Adipocyte (in vitro differentiated cells): ENCODE data around the gene MAD2L1BP.

ENCODE experiments used
- DNase-seq: peaks from one replicate; pipeline ENCODE4 v3.0.0-alpha.2; 2015; ENCODE audit warnings: low read depth
- H3K27me3 ChIP-seq: replicated peaks from 2 replicates; pipeline ENCODE4 v1.7.0; 2013; ENCODE audit warnings: mild to moderate bottlenecking, low read length, moderate library complexity; ENCODE audit not compliant: control insufficient read depth, insufficient read depth
- H3K36me3 ChIP-seq: 2 replicates; pipeline ENCODE4 v1.7.0; 2013; ENCODE audit warnings: low read length, mild to moderate bottlenecking, moderate library complexity; ENCODE audit not compliant: control insufficient read depth, insufficient read depth, severe bottlenecking
- H3K4me1 ChIP-seq: 2 replicates; pipeline ENCODE4 v1.7.0; 2013; ENCODE audit warnings: mild to moderate bottlenecking, low read length, moderate library complexity; ENCODE audit not compliant: control insufficient read depth, insufficient read depth
- H3K4me3 ChIP-seq: 2 replicates; pipeline ENCODE4 v1.7.0; 2013; ENCODE audit warnings: mild to moderate bottlenecking, low read length, moderate library complexity
- H3K9ac ChIP-seq: 2 replicates; pipeline ENCODE4 v1.7.0; 2013; ENCODE audit warnings: mild to moderate bottlenecking, low read length, moderate library complexity
- H3K9me3 ChIP-seq: 2 replicates; pipeline ENCODE4 v1.7.0; 2013; ENCODE audit warnings: mild to moderate bottlenecking, low read length, moderate library complexity; ENCODE audit not compliant: control insufficient read depth

The MAD2L1BP gene

DNA sequence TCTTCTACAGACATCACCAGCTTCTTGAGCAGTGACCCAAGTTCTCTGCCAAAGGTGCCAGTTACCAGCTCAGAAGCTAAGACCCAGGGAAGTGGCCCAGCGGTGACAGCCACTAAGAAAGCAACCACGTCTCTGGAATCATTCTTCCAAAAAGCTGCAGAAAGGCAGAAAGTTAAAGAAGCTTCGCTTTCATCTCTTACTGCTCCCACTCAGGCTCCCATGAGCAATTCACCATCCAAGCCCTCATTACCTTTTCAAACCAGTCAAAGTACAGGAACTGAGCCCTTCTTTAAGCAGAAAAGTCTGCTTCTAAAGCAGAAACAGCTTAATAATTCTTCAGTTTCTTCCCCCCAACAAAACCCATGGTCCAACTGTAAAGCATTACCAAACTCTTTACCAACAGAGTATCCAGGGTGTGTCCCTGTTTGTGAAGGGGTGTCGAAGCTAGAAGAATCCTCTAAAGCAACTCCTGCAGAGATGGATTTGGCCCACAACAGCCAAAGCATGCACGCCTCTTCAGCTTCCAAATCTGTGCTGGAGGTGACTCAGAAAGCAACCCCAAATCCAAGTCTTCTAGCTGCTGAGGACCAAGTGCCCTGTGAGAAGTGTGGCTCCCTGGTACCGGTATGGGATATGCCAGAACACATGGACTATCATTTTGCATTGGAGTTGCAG lies 21.8 kb upstream of the MAD2L1BP start:
- no peak for DNase-seq
- H3K27me3 ChIP-seq: no peaks in the 10 kb centered on the region
- no peaks in the 10 kb centered on the region for H3K9me3 ChIP-seq
- no peaks in the 10 kb centered on the region for H3K4me1 ChIP-seq
- peaks cover 46% of the 10 kb centered on the region for H3K36me3 ChIP-seq
- H3K4me3 ChIP-seq: no peak overlapping the region
- H3K9ac ChIP-seq: no peak overlapping the region

- no peak for DNase-seq
- no peaks in the 10 kb centered on the region for H3K27me3 ChIP-seq
- H3K9ac ChIP-seq: no peak overlapping the region
- no peak overlapping the region for H3K4me3 ChIP-seq
- no peaks in the 10 kb centered on the region for H3K4me1 ChIP-seq
- H3K36me3 ChIP-seq: peaks cover 50% of the 10 kb centered on the region
- H3K9me3 ChIP-seq: no peaks in the 10 kb centered on the region
These were observed 21.3 kb upstream of the MAD2L1BP start for GRCh38 chr6:43614396-43614730.

GRCh38 chr6:43616725-43617472 lies 18.7 kb upstream of the MAD2L1BP start:
- peaks cover 58% of the 10 kb centered on the region for H3K36me3 ChIP-seq

DNA sequence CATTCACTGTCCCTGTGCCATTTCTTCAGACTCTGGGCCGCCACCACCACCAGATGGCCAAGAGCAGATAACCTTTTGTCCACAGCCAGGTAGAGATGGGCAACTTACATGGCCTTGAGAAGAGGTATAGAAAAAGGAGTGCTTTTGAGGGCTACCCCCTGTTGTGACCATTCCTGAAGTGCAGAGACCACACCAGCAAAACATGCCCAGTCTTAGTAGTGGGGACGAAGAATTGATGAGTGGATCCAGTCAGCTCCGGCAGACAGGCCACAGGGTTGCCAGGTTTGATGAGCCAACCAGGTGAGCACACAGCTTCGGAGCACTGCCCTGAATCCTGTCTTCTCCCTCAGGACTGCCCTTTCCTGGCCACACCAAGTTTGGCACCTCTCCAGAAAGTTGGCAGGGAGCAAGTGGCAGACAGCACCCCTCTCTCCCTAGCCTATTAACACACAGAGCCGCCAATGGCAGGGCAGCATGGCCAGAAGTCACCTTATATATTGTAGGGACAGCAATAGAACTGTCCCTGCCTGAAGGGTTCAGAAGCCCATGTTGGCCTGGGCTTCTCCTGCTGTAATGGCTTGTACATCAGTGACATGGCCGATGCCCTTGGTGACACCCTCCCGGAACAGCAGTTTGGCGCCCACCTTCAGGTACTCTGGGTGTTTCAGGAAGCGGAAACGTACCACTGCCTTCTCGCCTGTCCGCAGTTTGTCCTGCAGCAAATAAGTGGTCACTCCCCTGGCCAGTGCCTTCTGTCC lies 14.4 kb upstream of the MAD2L1BP start:
- Histone ChIP-seq H3K4me3 (no peak overlapping the region), H3K9me3 (no peaks in the 10 kb centered on the region), H3K27me3 (no peaks in the 10 kb centered on the region), H3K36me3 (peaks cover 74% of the 10 kb centered on the region), H3K4me1 (peaks cover 4% of the 10 kb centered on the region), H3K9ac (no peak overlapping the region)
- DNase-seq: no peak

More at GRCh38 chr6:43616725-43617472, 18.7 kb upstream of the MAD2L1BP start:
- no peak overlapping the region for H3K9ac ChIP-seq
- H3K9me3 ChIP-seq: no peaks in the 10 kb centered on the region
- DNase-seq: no peak
- no peaks in the 10 kb centered on the region for H3K4me1 ChIP-seq
- no peak overlapping the region for H3K4me3 ChIP-seq
- no peaks in the 10 kb centered on the region for H3K27me3 ChIP-seq

- no peaks in the 10 kb centered on the region for H3K27me3 ChIP-seq
- peaks cover 75% of the 10 kb centered on the region for H3K36me3 ChIP-seq
- H3K9me3 ChIP-seq: no peaks in the 10 kb centered on the region
- no peak overlapping the region for H3K9ac ChIP-seq
- H3K4me3 ChIP-seq: no peak overlapping the region
- peaks cover 9% of the 10 kb centered on the region for H3K4me1 ChIP-seq
- DNase-seq: no peak
These were observed 13.8 kb upstream of the MAD2L1BP start for GRCh38 chr6:43621836-43622180.

GRCh38 chr6:43622541-43622940 lies 13.1 kb upstream of the MAD2L1BP start:
- Histone ChIP-seq H3K36me3 (peaks cover 75% of the 10 kb centered on the region), H3K9ac (peak overlapping the region; percentile 14), H3K4me1 (peaks cover 17% of the 10 kb centered on the region), H3K9me3 (no peaks in the 10 kb centered on the region), H3K27me3 (no peaks in the 10 kb centered on the region), H3K4me3 (no peak overlapping the region)
- DNase-seq: no peak

GRCh38 chr6:43623880-43624785 lies 11.5 kb upstream of the MAD2L1BP start:
- H3K36me3 ChIP-seq: peaks cover 71% of the 10 kb centered on the region
- peak overlapping the region; percentile 17 for H3K9ac ChIP-seq
- H3K4me1 ChIP-seq: peaks cover 22% of the 10 kb centered on the region
- no peak overlapping the region for H3K4me3 ChIP-seq
- no peak for DNase-seq
- no peaks in the 10 kb centered on the region for H3K27me3 ChIP-seq
- H3K9me3 ChIP-seq: no peaks in the 10 kb centered on the region

DNA sequence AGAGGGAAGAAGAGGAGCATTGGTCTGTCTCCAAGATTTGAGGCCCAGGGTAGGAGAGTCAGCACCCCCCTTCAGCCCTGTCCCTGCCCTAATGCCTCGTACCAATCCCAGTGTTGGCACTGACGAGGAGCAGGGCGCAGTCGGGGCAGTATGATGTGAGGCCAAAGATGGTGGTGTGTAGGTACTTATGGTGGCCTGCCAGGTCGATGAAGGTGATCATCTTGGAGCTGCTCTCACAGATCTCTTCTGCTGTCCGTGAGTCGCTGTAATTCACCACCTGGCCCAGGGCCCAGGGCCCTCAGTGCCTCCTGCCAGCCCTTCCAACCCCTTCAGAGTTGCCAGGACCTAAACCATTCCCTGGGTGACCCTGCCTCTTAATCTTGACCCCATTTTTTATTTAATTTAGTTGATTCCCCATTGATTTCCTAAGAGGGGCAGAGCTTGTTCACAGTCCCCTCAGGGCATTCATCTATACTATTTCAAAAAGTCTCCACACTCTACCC lies 10.8 kb upstream of the MAD2L1BP start:
- Histone ChIP-seq H3K36me3 (peaks cover 65% of the 10 kb centered on the region), H3K4me1 (peaks cover 22% of the 10 kb centered on the region), H3K4me3 (no peak overlapping the region), H3K9ac (peak overlapping the region; percentile 17), H3K27me3 (no peaks in the 10 kb centered on the region), H3K9me3 (no peaks in the 10 kb centered on the region)
- DNase-seq: no peak

DNA sequence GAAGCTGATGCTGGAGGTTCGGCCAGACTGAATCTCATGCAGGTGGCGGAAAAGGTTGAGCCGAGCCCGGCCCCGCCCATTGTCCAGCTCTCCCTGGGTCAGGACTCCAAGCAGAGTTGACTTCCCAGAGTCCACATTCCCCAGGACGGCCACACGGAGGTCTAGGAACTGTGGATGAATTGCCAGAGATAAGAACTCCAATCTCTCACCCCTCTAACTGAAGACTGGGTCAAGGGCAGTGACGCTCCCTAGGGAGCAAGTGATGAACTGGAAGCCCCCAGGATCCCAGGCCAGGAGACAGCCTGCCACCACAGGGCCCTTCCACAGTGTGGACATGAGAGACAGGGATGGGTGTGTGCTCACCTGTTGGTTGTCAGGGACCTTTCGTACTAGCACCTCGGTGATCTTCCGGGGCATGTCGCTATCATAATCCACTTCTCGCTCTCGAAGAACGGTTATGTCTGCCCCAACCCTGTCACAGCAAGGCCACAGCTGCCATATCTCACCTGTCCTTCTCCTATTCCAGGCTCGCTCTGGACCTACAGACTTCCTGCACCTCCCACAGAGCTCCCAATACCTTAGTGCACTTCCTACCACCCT lies 10.1 kb upstream of the MAD2L1BP start:
- no peak for DNase-seq
- Histone ChIP-seq H3K9me3 (no peaks in the 10 kb centered on the region), H3K27me3 (no peaks in the 10 kb centered on the region), H3K9ac (no peak overlapping the region), H3K4me1 (peaks cover 27% of the 10 kb centered on the region), H3K4me3 (no peak overlapping the region), H3K36me3 (peaks cover 59% of the 10 kb centered on the region)

DNA sequence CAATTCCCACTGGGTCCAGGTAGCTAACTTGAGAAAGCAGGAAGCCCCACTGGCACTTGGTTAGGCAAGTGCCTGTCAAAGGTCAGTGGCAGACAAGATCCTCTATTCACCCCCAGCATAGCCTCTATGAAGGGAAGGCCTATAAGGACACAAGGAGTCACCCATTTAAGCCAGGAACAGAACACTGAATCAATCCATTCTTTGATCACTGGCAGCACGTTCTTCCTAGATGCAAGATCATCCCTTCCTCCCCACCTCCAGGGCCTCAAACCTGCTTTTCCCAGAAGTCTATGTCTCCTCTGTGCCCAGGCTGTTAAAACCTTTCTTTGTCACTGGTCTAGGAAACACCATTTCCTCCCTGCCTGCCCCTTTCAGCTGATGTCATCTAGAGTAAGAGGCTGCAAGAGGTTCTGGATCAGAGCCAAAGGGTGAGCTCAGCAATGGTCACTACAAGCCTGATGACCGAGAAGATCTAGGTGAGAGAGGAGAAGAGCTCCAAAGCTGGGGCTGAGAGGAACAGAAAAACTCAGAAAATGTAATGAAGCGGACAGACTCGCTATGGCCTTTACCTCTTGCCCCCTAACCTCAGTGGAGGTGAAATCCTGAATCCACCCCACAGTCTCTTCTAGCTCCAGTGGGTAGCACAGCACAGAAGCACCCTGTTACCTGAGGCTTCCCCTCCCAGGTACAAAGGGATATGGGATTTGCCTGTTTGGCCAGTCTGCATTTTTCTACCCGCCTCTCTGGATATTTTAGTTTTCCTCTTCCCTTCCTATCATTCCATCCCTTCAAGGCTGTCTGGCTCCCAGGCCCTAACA lies 8.4 kb upstream of the MAD2L1BP start:
- Histone ChIP-seq H3K9ac (peak overlapping the region; percentile 99), H3K4me3 (peak overlapping the region; percentile 100), H3K36me3 (peaks cover 42% of the 10 kb centered on the region), H3K27me3 (no peaks in the 10 kb centered on the region), H3K9me3 (no peaks in the 10 kb centered on the region), H3K4me1 (peaks cover 27% of the 10 kb centered on the region)
- peak; percentile 96 for DNase-seq
